OCI-LY1 (cell line): ENCODE results near the gene GIPC3.

Experiments
- CTCF ChIP-seq: fragments of 200-600 bp; sonication (generic), shearing (Covaris generic); IDR thresholded peaks from 2 replicates; pipeline ENCODE4 v1.5.1; 2017; ENCODE audit warnings: mild to moderate bottlenecking, antibody characterized with exemption, low read length, moderate library complexity, mixed read lengths
- EZH2 ChIP-seq: fragments of 200-600 bp; sonication (generic), shearing (Covaris generic); IDR thresholded peaks from 2 replicates; pipeline ENCODE4 v1.8.0; 2017; ENCODE audit warnings: borderline replicate concordance, mixed run types, mild to moderate bottlenecking, antibody characterized with exemption, low read length, moderate library complexity, mixed read lengths

- no peak for TF ChIP-seq CTCF
- no peak for TF ChIP-seq EZH2
Observed at GRCh38 chr19:3639479-3639878, 54.2 kb downstream of the GIPC3 start.
